GM12878 (cell line): ENCODE data around the gene PPIE. TPM values are rescaled to one million over a fixed set of nuclear protein-coding genes. Genes with fewer than 3 reads are reported as not detected.
A peak's percentile ranks its signal among the peaks of the same experiment; 100 is the strongest.
"Not testable (repeated sequence)": the region's sequence is repeated elsewhere in the genome, so short reads cannot be mapped to it uniquely, and the experiment has no call there.

Experiments used
- ATAC-seq: fragments of 200-7000 bp; cut with Tn5 transposase; 3 replicates; pipeline ENCODE4 v1.9.1; 2020; ENCODE audit warnings: mild to moderate bottlenecking, moderate library complexity
- BruUV-seq: library from RNA; stranded (reverse); fragments of 400-500 nt; replicated peaks from 2 replicates; lab custom pipeline; 2021; lab: Mats Ljungman, UMichigan
- CTCF ChIA-PET: fragments of 300-600 bp; sonication (Branson Sonifier 250); formaldehyde crosslinking; extraction: SDS; loops from one replicate; lab custom pipeline; 2021; ENCODE audit warnings: inconsistent platforms; lab: Yijun Ruan, JAX
- POLR2A ChIA-PET: fragments of 350-600 bp; formaldehyde crosslinking; extraction: SDS; loops from one replicate; lab custom pipeline; 2021; ENCODE audit warnings: inconsistent platforms; lab: Charles Lee
- RAD21 ChIA-PET: fragments of 300-600 bp; sonication (Branson Sonifier 250); formaldehyde crosslinking; loops from one replicate; lab custom pipeline; 2023; ENCODE audit warnings: antibody characterized with exemption; ENCODE audit not compliant: unreplicated experiment; lab: Charles Lee
- SMC1A ChIA-PET: fragments of 300-600 bp; sonication (Branson Sonifier 250); formaldehyde crosslinking; loops from one replicate; lab custom pipeline; 2023; ENCODE audit not compliant: unreplicated experiment, uncharacterized antibody; lab: Charles Lee
- DNase-seq: peaks from one replicate; pipeline ENCODE4 v3.0.0-alpha.2; 2011; ENCODE audit warnings: low read depth, low spot score
- FAIRE-seq: peaks from 3 replicates; lab custom pipeline; 2011; peaks lifted over from hg19 to GRCh38; lab: Jason Lieb, UNC
- H2AFZ ChIP-seq: 2 replicates; pipeline ENCODE4 v1.6.0; 2011; ENCODE audit warnings: low read depth, low read length, control low read depth; ENCODE audit not compliant: control insufficient read depth
- H3K27ac ChIP-seq: 2 replicates; pipeline ENCODE4 v1.5.1; 2011; ENCODE audit warnings: control low read depth; ENCODE audit not compliant: control insufficient read depth, insufficient read depth
- H3K27me3 ChIP-seq, 2 experiments: replicated peaks in 1 of 2; 2 replicates each; pipeline versions ENCODE4 v1.6.0 to v1.6.1; 2011; ENCODE audit warnings: low read length in 1 of 2; ENCODE audit not compliant: control insufficient read depth in 2 of 2, insufficient read depth in 2 of 2
- H3K36me3 ChIP-seq, 2 experiments: 2 replicates each; pipeline ENCODE4 v1.5.1; 2011; ENCODE audit warnings: low read length in 1 of 2; ENCODE audit not compliant: control insufficient read depth in 2 of 2, insufficient read depth in 2 of 2
- H3K4me1 ChIP-seq: 2 replicates; pipeline ENCODE4 v1.6.1; 2011; ENCODE audit warnings: mild to moderate bottlenecking, low read length, moderate library complexity, mixed read lengths; ENCODE audit not compliant: control insufficient read depth, insufficient read depth
- H3K4me2 ChIP-seq: 2 replicates; pipeline ENCODE4 v1.6.0; 2011; ENCODE audit warnings: control low read depth; ENCODE audit not compliant: control insufficient read depth, insufficient read depth
- H3K4me3 ChIP-seq: fragments of 200-600 bp; sonication (generic); 2 replicates; pipeline ENCODE4 v1.5.1; 2016
- H3K79me2 ChIP-seq: 2 replicates; pipeline ENCODE4 v1.6.0; 2011; ENCODE audit warnings: low read length; ENCODE audit not compliant: control insufficient read depth, insufficient read depth
- H3K9ac ChIP-seq: 2 replicates; pipeline ENCODE4 v1.8.0; 2011; ENCODE audit warnings: low read length, control low read depth, mixed read lengths; ENCODE audit not compliant: control insufficient read depth, insufficient read depth
- H3K9me3 ChIP-seq: replicated peaks from 3 replicates; pipeline ENCODE4 v1.5.1; 2011; ENCODE audit warnings: mild to moderate bottlenecking, low read length; ENCODE audit not compliant: control insufficient read depth, insufficient read depth
- H4K20me1 ChIP-seq: 2 replicates; pipeline ENCODE4 v1.6.0; 2011; ENCODE audit not compliant: control insufficient read depth, insufficient read depth
- HDAC6 ChIP-seq: fragments of 200-600 bp; sonication (generic); IDR thresholded peaks from one replicate; pipeline ENCODE4 v1.8.0; 2017; ENCODE audit warnings: antibody characterized with exemption; ENCODE audit not compliant: unreplicated experiment
- WGBS: methylation state at CpG from one replicate; pipeline ENCODE4 v1.1.6; 2016; ENCODE audit warnings: low lambda C conversion rate; ENCODE audit not compliant: insufficient replicate concordance, insufficient coverage; ENCODE audit errors: missing lambda C conversion rate; 5-methylcytosine and 5-hydroxymethylcytosine counted together
- in situ Hi-C: fragments of 300-500 bp; cut with MboI; formaldehyde crosslinking; loops from 9 replicates; pipeline ENCODE4 v1.14.3; 2018; ENCODE audit warnings: mixed read lengths
- intact Hi-C: fragments of 100-400 bp; cut with micrococcal nuclease; formaldehyde crosslinking; loops from one replicate; pipeline ENCODE4 v1.14.2; 2022; ENCODE audit not compliant: unreplicated experiment
- polyA plus RNA-seq, 11 experiments: library from polyadenylated mRNA; depleted of rRNA in 4 of 11; unstranded in 6 of 11; stranded (reverse) in 5 of 11; fragments of >200 nt; fragmentation: Nextera tagmentation in 4 of 11; fragmentation: Illumina TruSeq in 1 of 11; extraction: Ambion mirVana in 4 of 11; extraction: Trizol in 1 of 11; gene quantifications; 1 replicate in 1 of 11; 2 replicates in 10 of 11; pipeline versions ENCODE4 v1.2.1 to v1.2.3, GENCODE V29; 2011 to 2016; ENCODE audit warnings: inconsistent platforms in 2 of 11, missing spikeins in 2 of 11, low read depth in 1 of 11
- total RNA-seq, 4 experiments: library from RNA; depleted of rRNA in 3 of 4; stranded (reverse); fragments of >200 nt in 3 of 4; fragmentation: Illumina TruSeq in 1 of 4; extraction: Trizol in 1 of 4; gene quantifications; 2 replicates each; pipeline versions ENCODE4 v1.2.1 to v1.2.3, GENCODE V29; 2013 to 2021

PPIE gene
- total and polyA plus RNA-seq, 10 of the 15 experiments (the other 5 are each of a cell fraction or from before 2014, with no cell fraction given), result 36.6 to 163 (median 70.1) TPM

- intact Hi-C loops, SMC1A ChIA-PET, H3K4me1 ChIP-seq, H3K9me3 ChIP-seq, BruUV-seq, RAD21 ChIA-PET, DNase-seq, H3K27me3 ChIP-seq, CTCF ChIA-PET, POLR2A ChIA-PET, in situ Hi-C loops, H3K36me3 ChIP-seq, FAIRE-seq, H4K20me1 ChIP-seq, H3K79me2 ChIP-seq, H3K4me3 ChIP-seq, H3K27ac ChIP-seq, H3K9ac ChIP-seq: not testable (repeated sequence)
- WGBS, result 34% methylated on average over 19 of the region's 57 CpGs
- peak; percentile 73 for ATAC-seq
- peak within 1 kb of the TSS; percentile 39; the same call in 1 of the 2 replicates for H2AFZ ChIP-seq
- 0 out of 2 replicates have a peak within 1 kb of the TSS, but pooled peaks have one; percentile 42 for H3K4me2 ChIP-seq
- peak; percentile 68 for TF ChIP-seq HDAC6
Observed at GRCh38 chr1:39771022-39771532, 32.4 kb downstream of the PPIE start, which contains the start of gene OXCT2. TSS of gene OXCT2 (minus strand) at chr1:39771348. CDS start at chr1:39771255, 93 bp downstream.

GRCh38 chr1:39773369-39773979, 34.8 kb downstream of the PPIE start:
- H3K9ac ChIP-seq, DNase-seq, ATAC-seq, H3K4me2 ChIP-seq, H3K36me3 ChIP-seq, H3K27me3 ChIP-seq, SMC1A ChIA-PET, intact Hi-C loops, in situ Hi-C loops, H3K4me3 ChIP-seq, H2AFZ ChIP-seq, CTCF ChIA-PET, H3K9me3 ChIP-seq, H4K20me1 ChIP-seq, H3K27ac ChIP-seq, H3K79me2 ChIP-seq, BruUV-seq, RAD21 ChIA-PET, POLR2A ChIA-PET: not testable (repeated sequence)
- FAIRE-seq, result peak; percentile 83
- no CpG with 5 or more reads among the region's 23 CpGs for WGBS
- peaks cover 13% of the 10 kb centered on the region for H3K4me1 ChIP-seq

GRCh38 chr1:39775141-39775540, 36.5 kb downstream of the PPIE start:
- H3K36me3 ChIP-seq, POLR2A ChIA-PET, H3K27me3 ChIP-seq, RAD21 ChIA-PET, H4K20me1 ChIP-seq, DNase-seq, ATAC-seq, H3K79me2 ChIP-seq, H3K27ac ChIP-seq, H2AFZ ChIP-seq, SMC1A ChIA-PET, in situ Hi-C loops, intact Hi-C loops, H3K4me3 ChIP-seq, FAIRE-seq, BruUV-seq, CTCF ChIA-PET, H3K9me3 ChIP-seq, H3K9ac ChIP-seq: not testable (repeated sequence)
- peaks cover 13% of the 10 kb centered on the region for H3K4me1 ChIP-seq
- 79% methylated on average over 11 of the region's 11 CpGs for WGBS
- H3K4me2 ChIP-seq, result 0 out of 2 replicates have a peak overlapping the region, but pooled peaks have one; percentile 48
